DMS 273 (cell line): ENCODE data around the gene PSMD13.

Experiments used
- DNase-seq: peaks from one replicate; lab custom pipeline; 2025; ENCODE audit not compliant: unreplicated experiment; lab: John Stamatoyannopoulos, UW

Gene PSMD13

DNA sequence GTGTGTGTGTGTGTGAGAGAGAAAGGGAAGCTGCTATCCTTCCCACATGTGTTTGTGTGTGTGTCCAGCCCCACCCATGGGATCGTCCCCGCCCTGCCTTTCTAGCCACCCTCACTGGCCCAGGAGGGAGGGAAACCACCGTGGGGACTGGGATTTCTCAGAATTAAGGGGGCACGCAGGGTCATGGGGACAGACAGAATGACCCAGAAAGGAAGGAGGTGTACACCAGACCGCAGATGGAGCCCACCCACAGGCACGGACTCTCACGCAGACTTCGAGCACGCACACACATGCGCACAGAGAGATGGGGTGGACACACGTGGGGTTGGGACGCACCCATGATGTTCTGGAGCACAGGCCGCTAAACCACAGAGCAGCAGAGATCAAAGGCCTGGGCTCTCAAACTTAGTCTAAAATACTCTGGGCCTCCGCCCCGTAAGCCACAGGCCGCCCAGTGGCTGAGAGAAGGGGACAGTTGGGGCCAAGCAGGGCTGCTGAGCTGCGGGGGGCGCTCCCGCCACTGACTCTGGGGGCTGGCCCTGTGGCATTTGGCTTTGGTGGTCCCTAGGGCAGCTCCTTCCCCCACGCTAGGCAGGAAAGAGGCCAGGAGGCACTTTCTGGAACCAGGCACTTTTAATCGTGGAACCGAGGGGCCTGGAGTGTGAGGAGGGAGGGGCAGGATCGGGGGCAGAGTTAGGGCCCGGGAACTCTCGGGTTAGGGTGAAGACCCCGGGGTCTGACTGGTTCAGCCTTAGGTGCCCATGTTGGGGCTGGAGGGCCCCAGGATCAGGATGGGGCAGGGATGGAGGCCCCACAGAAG, 61.0 kb downstream of the PSMD13 start:
- DNase-seq: no peak

DNA sequence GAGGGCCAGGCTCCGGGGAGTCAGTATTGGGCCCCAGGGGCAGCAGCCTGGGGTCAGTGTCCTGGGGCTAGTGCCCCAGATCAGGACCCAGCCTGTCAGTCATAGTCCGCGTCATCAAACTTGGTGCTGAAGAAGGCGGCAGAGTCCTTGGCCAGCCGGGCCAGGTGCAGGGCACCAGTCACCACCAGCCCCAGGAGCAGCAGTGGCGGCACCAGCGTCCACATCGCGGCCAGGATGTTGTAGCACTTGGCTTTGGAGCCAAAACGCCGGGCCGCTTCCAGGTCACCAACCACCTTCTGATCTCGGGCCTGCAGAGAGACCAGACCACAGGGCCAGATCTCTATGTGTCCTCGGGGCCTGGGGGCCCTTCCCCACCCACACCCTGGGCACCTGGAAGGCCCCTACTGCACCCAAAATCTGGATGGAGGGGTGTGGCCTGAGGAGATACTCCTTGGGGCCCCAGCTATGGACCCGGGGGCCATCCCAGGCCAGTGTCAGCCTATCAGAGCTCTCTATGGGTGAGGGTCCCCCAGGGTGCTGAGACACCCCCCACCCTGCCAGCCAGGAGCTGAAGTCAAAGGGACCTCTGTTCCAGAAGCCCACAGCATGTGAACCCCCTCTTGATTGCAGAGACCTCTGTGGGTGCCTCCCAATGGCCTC, 61.8 kb downstream of the PSMD13 start:
- DNase-seq: no peak

DNA sequence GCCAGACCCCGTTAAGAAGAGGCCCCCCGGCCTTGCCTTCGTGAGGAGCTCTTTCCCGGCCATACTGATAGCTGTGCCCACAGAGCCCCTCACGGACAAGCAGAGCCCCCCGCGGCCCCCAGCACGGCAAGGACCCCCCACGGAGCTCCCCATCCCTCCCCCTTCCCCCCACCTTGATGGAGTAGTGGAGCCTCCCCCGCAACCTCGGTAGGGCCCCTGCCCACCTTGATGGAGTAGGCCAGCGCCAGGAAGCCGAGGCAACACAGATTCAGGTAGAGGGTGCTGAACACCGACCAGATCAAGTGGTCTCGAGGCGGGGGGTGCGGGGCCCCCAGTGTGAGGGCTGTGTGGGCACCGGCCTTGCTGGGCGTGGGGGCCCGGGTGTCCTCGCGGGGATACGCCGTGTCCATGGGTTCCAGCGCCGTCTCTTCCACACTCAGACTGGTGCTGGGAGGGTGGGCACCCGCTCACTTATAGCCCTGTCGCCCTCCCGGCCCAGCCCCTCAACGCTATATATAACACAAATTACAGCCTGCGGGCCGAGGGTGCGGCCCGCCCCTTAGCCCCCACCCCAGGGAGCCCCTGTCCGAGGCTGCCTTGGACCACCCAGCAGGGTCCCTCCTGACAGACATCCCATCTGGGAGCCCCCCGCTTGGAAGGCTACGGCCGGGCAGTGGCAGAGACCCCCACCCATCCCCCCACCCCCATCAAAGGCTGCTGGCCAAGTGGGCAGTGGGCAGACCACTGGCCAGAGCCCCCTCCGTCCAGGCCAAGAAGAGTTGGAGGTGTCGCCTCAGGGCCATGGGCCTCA, 62.5 kb downstream of the PSMD13 start, which contains the start of gene IFITM5:
TSS of gene IFITM5 (minus strand) at position 446 of the 811 bp plus-strand sequence. CDS start at position 410, 36 bp downstream.
- DNase-seq: no peak

DNA sequence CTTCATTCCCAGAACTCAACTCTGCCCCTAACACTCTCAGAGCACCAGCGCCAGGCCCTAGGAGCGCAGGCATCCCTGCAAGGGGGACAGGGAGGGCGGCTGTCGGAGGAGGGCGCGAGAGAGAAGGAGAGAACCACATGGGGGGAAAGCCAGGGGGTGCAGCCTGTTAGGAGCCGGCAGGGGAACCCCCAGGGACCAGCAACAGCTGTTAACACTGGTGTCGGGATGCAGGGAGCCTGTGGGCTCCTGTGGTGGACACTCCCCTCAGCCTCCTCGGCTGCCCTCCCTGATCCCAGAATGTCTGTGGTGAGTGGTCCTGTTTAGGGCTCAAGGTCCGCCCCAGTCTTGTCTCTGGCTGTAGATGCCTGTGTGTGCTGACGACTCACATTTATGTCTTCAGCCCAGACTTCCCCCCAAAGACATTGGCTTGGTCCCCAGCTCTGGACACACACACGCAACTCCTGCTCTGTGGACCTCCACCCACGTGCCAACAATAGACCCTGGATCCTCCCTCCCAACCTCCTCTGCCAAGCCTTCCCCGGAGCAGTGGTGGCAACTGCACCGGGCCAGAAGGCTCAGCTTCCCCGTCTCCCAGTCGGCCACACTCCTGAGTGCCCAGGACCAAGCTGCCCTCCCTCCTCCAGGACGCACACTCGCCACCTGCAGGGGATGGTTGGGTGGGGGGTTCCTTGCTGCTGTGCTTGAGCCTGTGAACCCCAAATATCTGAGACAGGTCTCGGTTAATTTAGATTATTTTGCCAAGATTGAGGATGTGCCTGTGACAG, 63.4 kb downstream of the PSMD13 start:
- peak; percentile 50 for DNase-seq
